Tibial nerve (tissue), 3 donors: ENCODE results near the gene KRT80.

ENCODE experiments used
- CTCF ChIP-seq, 5 experiments: fragments of 200-600 bp in 3 of 5; fragments of 450-650 bp in 2 of 5; sonication (generic) in 3 of 5; IDR thresholded peaks; one replicate each; pipeline ENCODE4 v1.5.1; 2016 to 2019; ENCODE audit warnings: antibody characterized with exemption in 5 of 5, mild to moderate bottlenecking in 3 of 5, moderate library complexity in 2 of 5
- POLR2A ChIP-seq, 2 donors: fragments of 450-650 bp; IDR thresholded peaks; one replicate each; pipeline ENCODE4 v1.6.1; 2017; ENCODE audit warnings: antibody characterized with exemption in 2 of 2, mild to moderate bottlenecking in 2 of 2, moderate library complexity in 2 of 2

- TF ChIP-seq CTCF (IDR thresholded peaks at IDR 0.05) (no peak), POLR2A (IDR thresholded peaks at IDR 0.05) (no peak)
Observed at GRCh38 chr12:52238916-52239646, 47.3 kb upstream of the KRT80 start.
